GM12892 (cell line): ENCODE data around the gene DAPK1.

Experiments
- POLR2A ChIP-seq: IDR thresholded peaks from 2 replicates; pipeline ENCODE4 v1.6.1; 2011; ENCODE audit warnings: low read depth, low read length, control low read depth
- TAF1 ChIP-seq: IDR thresholded peaks from 2 replicates; pipeline ENCODE4 v1.6.1; 2011; ENCODE audit warnings: low read depth, mild to moderate bottlenecking, control low read depth, low read length, borderline replicate concordance

- no peak for TF ChIP-seq POLR2A
- TF ChIP-seq TAF1 = no peak
These were observed 189.5 kb downstream of the DAPK1 start for GRCh38 chr9:87687207-87687606.
